Glomerular visceral epithelial cell (primary cell): ENCODE measurements around the gene LSS.

Experiments used
- DNase-seq: peaks from one replicate; pipeline ENCODE4 v3.0.0-alpha.2; 2016; ENCODE audit errors: extremely low spot score

LSS gene

GRCh38 chr21:46228345-46229051 lies at the start of gene LSS:
Gene LSS, minus strand, starts transcription at chr21:46228774. Its CDS starts 29 bp downstream, at chr21:46228745.
- peak; percentile 99 for DNase-seq

GRCh38 chr21:46274797-46275390 lies 46.3 kb upstream of the LSS start:
- no peak for DNase-seq

DNA sequence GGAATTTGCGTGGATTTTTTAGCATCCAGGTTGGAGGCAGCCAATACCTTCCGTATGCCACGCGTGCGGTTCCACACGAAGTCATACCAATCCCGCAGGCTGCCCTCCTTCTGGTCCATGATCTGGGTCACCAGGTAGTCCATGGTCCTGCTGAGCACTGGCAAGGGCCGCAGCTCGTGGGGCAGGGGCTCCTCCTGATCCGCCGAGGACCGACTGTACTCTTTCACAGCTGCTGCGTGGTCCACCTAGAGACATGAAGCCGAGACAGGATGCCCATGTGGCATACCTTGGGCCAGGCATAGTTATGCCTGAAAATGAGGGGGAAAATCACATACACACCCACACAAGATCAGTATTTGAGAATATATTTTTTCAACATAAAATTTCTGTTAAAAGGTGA lies 44.8 kb upstream of the LSS start:
- DNase-seq = no peak

GRCh38 chr21:46269466-46269865 lies 40.9 kb upstream of the LSS start:
- peak; percentile 95 for DNase-seq

DNA sequence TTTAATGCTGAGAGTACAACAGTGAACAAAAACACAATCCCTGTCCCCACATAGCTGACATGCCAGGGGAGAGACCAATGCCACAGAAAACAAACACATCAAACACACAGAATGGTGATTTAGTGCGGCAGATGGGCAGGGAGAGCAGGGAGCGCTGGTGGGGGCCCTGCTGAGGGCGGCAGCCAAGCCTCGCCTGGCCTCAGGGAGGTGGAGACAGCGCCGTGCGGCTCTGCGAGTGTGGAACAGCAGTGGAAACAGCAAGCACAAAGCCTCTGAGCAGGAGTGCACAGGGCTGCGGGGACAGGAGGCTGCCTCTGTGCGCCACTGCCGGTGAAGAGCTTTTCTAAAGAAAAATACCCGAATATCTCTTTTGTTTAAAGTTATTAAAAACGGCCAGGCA lies 39.8 kb upstream of the LSS start:
- no peak for DNase-seq

DNA sequence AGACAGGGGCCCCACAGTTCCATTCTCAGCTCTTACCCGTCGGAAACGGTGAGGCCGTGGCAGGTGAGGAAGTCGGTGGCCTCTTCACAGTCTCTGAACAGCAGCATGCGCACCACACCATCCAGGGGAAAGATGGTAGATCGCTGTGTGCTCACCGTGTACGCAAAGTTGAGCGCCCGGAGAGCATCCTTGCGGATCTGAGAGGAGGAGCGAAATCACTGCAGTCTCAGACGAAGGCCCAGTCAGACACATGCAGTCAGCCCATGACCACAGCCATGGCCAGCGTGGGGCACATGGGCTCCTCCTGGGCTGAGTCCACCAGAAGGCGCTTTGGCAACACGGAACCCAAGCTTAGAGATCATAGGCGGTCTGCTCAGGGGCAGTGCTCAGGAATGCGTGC lies 38.4 kb upstream of the LSS start:
- DNase-seq = no peak

- DNase-seq = no peak
These were observed 37.4 kb upstream of the LSS start for GRCh38 chr21:46265736-46266525.

- DNase-seq = no peak
These were observed 36.1 kb upstream of the LSS start for GRCh38 chr21:46264690-46265144.

- DNase-seq = no peak
These were observed 35.6 kb upstream of the LSS start for GRCh38 chr21:46264046-46264689.

DNA sequence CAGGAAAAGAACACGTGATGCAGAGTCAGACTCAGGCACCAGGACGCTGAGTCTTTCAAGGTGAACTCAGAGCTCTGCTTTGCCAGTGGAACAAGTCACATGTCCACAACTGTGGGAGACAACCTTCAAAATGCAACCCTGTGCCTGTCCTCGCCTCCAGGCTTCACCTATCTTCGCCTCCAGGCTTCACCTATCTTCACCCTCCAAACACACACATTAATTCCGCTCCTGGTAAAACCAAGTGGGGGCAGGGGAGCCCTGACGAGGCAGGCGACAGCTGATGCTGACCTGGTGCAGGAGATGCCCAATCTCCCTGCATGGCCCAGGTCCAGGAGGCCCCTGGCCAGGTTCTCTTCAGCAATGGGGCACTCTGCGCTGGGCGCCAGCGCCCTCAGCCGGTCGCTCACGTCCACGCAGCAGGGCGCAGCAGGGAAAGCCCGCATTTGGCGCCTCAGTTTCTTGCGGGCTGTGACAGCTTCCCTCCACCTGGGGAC lies 28.0 kb upstream of the LSS start:
- no peak for DNase-seq

DNA sequence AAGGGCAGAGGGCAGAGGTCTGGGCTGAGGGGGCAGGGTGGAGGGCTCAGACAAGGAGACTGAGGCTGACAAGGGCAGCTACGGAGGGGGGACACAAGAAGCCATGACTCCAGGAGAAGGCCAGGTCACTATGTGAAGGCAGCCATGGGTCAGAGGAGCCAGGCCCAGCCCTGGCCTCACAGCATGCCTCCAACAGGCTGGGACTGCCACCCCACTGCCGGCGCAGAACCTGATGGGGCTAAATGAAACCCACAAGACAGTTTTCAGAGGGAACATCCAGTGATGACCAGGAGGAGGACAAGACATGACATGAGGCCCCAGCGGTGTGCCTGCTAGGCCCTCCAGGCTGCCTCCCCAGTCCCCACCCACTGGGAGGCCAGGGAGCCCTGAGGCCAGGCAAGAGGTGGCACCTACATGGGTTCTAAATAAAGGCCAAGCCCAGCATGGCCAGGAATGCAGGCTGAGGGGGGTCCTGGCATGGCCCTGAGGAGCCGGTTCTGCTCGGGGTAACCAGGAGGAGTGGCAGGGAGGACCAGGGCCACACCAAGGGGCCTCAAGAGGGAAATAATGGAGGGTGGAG lies 27.3 kb upstream of the LSS start:
- DNase-seq = no peak

DNA sequence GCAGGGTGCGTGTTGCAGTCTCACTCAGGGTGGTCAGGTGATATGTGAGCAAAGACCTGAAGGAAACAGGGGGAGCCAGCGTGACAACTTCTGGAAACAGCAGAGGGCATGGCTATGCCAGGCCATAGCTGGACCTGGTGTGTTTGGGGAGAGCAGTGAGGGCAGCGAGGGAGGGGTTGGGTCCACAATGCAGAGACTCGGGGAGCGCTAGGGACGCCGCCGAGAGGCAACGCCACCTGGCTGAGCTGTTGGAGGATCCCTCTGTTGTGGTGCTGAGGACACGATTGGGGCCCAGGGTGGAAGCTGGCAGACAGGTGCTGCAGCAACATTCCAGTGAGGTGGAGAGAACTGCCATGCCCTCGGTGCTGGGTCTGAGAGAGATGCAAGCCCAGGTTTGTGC lies 26.6 kb upstream of the LSS start:
- DNase-seq = no peak

GRCh38 chr21:46254208-46254975 lies 25.8 kb upstream of the LSS start:
- no peak for DNase-seq

- DNase-seq = no peak
These were observed 25.1 kb upstream of the LSS start for GRCh38 chr21:46253610-46254124.

- no peak for DNase-seq
These were observed 24.3 kb upstream of the LSS start for GRCh38 chr21:46252840-46253239.

- DNase-seq = no peak
These were observed 21.7 kb upstream of the LSS start for GRCh38 chr21:46250146-46250725.

GRCh38 chr21:46248827-46249226 lies 20.3 kb upstream of the LSS start:
- no peak for DNase-seq

DNA sequence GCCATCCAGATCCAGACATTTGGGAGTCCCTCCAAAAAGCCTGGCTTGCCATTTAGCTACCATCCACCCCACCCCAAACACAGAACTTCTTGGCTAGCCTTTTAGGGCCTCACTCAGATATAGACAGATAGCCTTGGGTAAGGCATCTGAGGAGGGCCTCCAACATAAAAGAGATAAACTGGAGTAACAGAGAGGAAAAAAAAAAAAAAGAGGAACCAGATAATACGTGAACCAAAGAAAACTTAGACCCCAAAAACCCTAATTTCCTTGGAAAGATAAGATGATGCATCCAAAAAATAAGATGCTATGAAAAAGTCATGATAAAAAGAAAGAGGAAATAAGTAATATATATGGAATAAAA lies 19.8 kb upstream of the LSS start:
- no peak for DNase-seq

DNA sequence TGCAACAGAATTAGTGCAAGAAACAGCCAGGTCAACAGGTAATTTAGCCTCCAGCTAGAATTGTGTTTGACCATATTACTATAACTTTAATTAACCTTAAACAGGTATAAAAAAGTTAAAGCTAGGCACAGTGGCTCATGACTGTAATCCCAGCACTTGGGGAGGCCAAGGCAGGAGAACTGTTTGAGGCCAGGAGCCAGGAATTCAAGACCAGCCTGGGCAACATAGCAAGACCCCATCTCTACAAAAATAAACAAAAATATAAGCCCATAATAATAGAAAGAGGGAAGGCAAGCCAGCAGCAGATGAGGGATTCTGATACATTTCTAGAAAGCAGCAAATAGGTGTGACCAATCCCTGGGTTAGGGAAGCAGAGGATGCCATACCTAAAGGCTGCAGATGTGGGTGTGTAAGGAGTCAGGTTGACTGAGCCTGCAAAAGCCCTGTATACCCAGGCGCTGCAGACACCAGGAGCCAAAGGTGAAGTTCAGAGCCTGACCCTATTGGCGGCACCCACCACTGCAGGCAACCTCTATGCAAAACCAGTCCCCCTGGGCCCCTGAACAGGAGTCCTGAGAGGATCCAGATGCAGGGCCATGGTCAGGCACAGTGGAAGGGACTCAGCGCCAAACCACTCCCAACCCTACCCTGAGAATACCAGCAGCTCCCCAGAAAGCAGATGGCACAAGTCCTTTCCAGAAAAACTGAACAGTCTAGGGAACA lies 19.3 kb upstream of the LSS start:
- DNase-seq = no peak

GRCh38 chr21:46246345-46246744 lies 17.8 kb upstream of the LSS start:
- no peak for DNase-seq
